MM.1S (cell line): ENCODE measurements around the gene NPEPL1.

Source experiments
- CTCF ChIP-seq: fragments of 300-600 bp; sonication (generic); IDR thresholded peaks from 2 replicates; pipeline ENCODE4 v1.5.1; 2016; ENCODE audit warnings: antibody characterized with exemption, low read length, mixed read lengths
- EZH2phosphoT487 ChIP-seq: fragments of 300-600 bp; sonication (generic); IDR thresholded peaks from 2 replicates; pipeline ENCODE4 v1.6.1; 2018; ENCODE audit warnings: antibody characterized with exemption, low read length

GRCh38 chr20:58743929-58744534 lies 51.4 kb downstream of the NPEPL1 start:
- TF ChIP-seq CTCF (no peak), EZH2phosphoT487 (no peak)
